ENCODE measurements around the gene RAD51B.

The RAD51B gene

DNA sequence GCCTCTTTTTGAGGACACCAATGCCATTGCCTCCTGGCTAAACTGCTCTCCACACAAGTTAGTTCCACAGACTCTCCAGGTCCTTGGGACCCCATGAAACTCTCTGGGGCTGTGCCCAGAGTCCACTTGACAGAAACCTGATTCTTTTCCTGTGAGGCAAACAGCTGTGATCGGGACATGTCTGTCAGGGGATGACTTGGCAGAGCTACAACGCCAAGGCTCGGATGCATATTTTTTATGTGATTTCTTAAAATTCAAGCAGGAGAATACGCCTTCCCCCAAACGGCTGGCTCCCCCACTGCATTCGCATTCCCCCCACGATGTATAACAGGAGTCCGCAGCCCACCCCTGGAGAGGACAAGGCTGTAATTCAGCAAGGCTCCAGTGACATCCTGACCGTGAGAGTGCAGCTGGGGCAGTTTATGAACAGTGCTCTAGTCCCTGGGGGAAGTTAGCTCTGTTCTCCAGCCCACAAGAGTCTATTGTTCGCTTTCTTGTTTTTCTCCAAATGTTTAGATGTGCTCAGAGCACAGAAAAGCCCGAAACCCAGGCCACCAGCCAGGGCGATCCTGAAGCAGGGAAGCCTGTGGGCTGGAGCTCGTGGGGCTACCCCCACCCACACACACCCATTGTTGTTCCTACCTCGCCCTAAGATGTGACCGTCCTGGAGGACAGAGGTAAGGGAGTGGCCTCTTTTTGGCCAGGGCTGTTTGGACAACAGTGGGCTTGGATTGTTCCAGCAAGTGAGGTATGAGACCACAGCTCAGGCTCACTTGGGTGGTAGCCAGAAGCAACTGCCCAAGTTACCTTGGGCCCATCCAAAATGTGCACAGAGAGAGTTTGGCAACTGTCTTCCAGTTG is 813.8 kb downstream of the RAD51B start:
- no peak for DNase-seq

DNA sequence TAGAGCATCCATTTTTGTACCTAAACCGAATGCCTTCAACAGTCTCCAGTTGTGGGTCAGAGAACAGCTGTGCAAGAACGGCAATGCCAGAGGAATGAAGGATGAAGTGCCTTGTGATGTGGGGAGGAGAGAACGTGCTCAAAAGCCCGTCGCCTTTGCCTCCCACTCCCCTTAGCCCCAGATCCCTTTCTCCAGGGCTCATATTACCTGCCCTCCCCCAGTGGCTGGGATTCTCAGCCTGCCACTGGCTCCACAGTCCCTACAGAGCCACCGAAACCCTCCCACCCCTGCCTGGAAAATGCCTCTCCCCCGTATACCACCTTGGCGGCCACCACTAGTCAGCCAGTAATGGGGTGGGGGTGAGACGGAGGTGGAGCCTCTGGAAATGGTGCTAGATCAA is 814.8 kb downstream of the RAD51B start:
- no peak for DNase-seq

DNA sequence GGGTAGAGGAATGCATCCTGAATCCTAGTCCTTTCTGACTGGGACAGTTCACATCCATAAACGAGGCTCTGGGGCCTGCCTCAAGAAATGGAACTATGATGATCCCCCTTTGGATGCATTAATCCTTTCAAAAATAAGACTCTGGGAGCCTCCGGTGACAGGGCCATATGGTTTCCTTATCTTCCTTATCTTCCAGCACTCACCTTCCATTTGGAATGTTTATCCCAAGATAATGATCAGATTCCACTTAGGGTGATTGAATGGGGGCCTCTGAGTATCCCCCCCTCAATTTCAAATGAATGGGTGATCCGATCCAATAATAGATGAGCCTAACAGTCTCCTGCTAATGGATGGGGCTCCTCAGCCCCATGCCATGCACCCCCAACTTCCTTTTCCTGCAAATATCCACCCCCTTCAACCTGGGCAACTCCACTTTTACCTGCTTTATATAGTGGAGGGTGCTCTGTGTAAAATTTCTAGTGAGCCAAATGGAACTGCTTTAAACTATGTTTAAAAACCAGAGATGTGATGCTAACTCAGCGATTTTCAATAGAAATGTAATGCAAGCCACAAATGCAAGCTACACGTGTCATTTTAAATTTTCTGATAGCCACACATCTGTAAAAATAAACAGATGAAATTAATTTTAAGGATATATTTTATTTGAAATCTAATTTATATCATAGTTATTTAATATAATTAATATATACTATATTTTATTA is 815.5 kb downstream of the RAD51B start:
- DNase-seq: no peak

DNA sequence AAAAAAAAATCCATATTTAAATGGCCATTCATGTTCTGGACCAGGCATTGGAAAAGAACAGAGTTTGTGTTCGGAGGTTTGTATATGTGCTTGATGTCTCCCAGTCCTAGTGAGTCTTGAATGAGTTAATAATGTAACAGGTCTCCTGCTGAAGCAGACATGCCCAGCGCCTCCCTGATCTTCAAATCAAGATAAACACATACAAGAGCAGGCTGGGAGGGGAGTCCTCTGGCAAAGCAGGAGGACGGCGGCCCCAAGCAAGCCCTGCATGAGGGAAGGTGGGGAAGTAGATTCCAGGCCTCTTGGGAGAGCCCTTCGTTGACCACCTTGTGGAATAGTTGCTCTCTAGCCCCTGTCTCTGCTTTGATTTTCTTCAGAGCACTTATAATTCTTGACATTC is 817.0 kb downstream of the RAD51B start:
- no peak for DNase-seq

DNA sequence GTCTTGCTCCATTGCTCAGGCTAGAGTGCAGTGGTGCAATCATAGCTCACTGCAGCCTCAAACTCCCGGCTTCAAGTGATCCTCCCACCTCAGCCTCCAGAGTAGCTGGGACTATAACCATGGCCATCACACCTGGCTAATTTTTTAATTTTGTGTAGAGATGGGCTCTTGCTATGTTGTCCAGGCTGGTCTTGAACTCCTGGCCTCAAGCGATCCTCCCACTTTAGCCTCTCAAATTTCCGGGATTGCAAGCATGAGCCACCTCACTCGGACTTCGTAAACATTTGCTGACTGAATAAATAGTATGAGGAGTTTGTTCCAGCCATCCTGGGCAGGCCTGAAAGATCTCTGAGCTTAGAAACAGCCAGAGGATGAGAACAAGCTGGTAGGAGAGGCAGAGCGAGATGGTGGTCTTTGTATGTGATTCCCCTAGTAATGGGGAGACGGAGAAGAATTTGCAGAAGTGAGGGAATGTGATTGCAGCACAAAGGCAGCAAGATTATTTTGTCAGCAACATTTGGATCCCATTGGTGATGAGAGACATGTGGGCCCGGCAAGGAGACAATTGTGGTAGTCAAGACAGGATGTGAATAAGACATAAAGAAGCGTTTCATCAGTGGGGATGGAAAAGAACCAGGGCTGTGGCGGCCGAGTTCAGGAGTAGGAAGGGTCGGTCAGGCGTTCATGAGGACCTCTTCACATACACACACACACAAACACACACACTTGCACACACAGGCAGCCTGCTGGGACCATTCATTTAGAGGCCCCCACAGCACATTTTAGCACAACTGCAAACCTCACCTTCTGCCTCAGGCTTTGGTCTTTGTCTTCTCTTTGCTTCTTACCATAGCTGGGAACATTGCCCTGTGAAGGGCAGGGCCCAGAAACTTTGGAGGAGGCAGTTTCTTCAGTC is 817.8 kb downstream of the RAD51B start:
- no peak for DNase-seq

DNA sequence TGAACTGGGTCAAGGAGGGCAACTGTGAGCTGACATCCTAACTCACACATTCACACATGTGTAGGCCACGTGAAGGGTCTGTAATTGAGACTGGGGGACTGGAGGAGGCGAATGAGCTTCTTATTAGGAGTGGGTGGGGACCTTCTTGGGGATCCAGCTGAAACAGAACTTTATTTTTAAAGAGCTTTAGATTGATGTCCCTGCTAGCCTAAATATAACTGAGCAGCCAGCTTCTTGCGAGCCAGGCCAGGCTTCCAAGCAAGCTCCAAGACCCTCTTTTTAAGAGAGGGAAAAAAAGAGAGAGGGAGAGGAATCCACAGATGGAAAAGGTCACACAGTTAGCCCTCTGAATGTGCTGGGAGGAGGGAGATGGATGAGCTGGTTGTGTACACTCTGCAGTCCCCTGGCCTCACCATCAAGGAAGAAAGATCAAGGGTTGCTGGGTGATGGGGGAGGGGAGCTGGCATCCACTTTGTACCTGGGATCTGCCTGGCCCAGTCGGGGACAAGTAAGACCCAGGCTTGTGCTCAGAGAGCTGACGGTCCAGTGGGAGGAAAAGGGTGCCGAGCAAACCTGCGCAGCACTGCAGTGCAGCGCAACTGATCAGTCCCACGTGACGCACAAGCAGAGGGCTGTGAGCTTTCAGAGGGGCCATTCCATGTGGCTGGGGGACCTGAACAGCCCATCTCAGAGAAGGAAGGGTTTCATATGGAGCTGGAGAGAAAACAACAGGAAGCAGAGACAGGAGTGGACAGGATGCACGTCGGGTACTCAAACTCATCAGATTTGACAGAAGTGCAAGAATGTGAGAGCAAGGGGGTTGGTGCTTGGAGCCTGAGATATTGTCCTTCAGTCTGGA is 818.8 kb downstream of the RAD51B start:
- no peak for DNase-seq

DNA sequence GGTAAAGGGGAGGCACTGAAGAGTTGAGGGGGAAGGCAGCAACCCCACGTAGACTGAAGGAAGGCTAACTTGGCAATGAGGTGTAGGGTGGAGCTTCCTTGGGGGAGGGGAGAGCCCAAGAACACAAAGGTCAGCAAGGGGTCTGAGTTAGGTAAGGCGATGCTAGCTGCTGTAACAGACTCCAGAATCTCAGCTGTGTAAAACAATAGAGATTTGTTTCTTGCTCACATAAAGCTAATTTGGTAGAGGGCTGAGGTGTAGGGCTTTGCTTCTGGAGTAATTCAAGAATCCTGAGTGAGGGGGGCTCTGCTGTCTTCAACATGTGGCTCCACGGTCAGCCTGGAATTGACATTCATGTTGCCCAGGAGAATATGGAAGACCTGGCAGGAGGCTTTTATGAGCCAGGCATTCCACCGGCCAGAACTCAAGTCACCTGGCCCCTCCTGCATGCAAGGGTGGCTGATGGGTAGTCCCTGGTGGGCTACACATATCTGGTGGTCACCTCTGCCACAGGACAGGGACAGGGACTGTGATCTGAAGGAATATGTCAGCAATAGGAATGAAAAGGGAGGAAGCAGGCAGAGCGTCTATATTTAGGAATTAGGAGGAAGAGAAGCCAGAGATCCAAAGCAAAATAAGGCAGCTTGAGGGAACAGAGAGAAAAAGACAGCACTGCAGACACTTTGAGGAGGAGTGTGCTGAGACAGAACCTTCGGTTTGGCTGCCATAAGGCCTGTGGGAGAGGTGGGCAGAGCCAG is 819.6 kb downstream of the RAD51B start:
- no peak for DNase-seq

DNA sequence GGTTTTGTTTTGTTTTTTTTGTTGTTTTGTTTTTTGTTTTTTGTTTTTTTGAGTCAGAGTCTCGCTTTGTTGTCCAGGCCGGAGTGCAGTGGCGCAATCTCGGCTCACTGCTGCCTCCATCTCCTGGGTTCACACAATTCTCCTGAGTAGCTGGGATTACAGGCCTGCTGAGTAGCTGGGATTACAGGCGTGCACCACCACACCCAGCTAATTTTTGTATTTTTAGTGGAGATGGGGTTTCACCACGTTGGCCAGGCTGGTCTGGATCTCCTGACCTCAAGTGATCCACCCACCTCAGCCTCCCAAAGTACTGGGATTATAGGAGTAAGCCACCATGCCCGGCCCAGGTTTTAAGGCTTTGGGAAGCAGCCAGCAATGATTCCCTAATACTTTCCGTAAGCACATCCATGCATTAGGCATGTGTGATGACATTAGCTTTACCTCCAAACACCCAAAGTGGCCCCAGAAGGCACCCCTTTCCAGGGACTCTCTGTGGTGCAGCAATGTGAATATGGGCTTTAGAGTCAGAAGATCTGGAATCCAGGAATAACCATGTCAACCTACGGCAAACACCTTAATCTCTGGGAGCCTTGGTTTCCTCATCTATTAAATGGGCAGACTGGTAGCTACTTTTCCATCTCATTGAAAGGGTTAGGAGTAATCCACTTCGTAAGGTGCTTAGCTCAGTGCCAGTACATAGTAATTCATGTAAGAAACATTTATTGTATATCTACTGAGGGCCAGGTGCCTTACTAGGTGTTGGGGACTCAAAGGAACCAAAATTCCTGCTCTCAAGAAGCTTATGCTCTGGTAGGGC is 820.4 kb downstream of the RAD51B start:
- no peak for DNase-seq

DNA sequence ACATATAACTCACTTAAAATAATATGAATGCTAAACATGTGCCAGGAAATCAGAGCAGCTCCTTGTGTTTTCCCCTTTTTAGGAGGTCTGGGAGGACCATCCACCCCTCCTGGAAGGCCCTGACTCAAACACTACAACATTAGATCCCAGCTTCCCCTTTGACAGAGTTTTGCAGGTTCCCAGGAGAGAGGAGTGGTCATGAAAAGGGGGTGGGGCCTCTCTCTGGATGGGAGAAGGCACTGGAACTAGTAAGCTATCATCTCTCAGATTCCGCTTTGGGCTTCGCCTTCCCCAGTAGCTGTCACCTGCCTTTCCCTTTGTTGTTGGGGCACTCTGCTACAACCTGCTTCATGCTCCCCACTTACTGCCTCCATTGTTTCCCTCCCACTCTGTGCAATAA is 824.1 kb downstream of the RAD51B start:
- DNase-seq: no peak

DNA sequence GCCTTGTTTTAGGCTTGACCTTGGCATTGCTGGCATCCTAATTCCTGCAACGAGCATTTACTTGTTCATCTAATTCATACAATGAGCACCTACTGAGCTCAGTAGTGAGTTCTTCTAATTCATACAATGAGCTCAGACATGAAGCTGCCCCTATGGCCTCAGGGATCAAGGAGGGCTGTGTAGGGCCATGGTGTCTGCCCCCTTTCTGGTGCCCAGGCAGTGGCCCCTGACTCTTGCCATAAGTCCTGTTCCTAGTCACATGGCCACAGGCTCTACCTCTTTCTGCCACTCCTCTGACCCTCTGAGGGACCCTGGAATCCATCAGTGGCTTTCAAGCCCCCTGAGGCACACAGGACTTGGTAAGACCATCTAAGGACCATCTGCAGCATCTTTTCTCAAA is 824.5 kb downstream of the RAD51B start:
- DNase-seq: no peak

DNA sequence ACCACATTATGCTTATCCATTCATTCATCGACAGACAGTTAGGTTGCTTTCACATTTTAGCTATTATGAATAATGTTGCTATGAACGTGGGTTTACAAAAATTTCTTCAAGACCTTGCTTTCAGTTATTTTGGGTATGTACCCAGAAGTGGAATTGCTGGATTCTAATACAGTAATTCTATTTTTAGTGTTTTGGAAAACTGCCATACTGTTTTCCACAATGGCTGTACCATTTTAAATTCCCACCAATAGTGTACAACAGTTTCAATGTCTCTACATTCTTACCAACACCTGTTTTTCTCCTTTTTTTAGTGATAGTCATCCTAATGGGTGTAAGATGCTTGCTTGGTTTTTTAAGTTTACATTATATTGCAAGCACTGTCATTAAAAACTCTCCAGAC is 825.8 kb downstream of the RAD51B start:
- DNase-seq: no peak

DNA sequence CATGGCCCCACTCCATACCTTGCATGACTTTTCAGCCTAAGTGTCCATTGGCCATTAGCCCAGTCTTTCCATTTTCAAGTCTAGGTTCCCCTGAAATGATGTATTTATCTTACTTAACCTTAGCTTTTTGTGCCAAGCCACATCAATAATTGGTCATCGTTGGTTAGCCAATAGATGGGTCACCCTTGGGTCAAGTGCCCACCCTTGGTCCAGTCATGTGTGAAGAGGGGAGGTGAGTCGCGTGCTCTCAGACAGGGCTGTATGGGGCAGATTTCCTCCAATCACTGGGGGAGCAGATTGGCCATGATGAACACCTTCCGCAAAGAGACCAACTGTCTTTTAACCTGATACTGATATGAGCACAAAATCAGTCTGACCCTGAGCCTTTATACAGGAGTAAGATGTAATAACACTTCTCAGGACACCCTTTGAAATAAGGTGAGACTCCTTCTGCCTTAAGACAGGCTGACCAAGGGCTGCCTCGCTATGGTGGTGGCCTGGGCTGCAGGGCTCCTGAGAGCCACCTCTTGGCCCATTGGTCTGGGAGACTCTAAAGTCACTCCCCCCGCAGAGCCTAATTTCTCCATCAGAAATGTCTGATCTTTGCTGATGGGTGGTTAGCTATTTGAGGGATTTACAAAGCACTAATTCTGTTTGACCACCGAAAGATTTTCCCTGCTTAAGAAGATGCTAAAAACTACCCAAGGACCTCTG is 830.1 kb downstream of the RAD51B start:
- no peak for DNase-seq

DNA sequence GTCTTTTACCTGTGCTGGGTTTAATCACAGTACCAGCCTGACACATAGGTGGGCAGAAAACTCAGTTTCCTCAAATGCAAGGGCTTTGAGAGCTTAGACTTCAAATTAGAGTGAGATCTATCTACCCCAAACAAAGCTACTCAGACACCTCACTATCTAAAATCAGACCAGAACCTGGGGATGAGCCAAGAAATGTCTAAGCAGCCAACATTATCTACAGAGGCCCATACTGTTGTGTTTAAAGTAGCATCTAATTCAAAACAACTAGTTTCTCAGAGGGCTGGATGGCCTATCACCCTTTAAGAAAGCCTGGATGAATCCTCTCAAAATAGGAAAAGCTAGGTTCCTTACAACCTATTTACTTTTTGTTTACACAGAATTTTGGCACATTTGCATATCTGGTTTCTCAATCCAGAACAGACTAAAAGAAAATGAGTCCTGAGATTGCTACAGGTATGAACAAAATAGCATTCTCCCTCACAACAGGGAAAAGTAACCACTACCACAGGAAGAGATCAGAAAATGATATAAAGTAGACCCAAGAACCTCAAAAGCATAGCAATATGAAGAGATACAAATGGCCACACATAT is 830.9 kb downstream of the RAD51B start:
- no peak for DNase-seq

DNA sequence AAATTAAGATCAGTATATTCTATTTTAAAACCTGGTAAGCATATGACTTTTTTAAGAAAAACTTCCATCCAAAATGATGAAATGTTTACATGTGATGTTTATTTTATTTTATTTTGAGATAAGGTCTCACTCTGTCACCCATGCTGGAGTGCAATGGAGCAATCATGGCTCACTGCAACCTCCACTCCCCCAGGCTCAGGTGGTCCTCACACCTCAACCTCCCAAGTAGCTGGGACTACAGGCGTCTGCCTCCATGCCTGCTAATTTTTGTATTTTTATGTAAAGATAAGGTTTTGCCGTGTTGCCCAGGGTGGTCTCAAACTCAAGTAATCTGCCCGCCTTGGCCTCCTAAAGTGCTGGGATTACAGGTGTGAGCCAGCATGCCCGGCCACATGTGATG is 831.5 kb downstream of the RAD51B start:
- no peak for DNase-seq

DNA sequence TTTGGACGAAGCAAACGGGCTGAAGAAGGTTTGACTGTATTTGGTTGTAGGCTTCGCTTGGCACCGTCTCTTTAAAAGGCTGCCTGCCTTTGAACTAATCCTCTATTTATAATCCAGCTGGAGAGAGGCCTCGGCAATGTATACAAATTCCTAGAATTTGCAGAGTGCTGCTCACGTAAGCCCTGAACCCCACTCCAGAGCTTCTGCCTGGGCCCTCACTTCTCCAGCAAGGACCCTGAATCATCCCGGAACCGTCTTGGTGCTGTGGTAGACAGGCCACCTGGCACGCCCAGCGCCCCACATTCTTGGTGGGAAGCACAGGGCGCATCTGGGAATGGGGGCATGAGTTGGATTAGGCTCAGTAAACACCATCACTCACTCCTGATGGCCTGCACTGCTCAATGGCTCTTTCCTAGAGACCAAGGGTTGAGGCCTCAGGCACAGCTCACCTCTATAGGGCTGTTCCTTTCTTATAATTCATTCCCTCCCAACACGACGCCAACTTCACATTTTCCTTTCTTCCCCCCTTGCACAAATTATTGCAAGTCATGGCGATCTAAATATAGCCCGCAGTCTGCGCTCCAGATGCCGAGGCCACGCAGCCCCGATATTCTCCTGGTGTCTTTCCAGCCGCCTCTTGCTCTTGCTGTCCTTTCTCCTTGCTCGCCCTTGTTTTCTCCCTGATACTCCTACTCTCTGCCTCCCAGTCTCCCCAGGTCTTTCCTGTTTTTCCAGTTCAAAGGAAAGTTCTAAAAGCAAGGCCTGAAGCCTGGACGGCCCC is 832.3 kb downstream of the RAD51B start:
- DNase-seq: no peak

DNA sequence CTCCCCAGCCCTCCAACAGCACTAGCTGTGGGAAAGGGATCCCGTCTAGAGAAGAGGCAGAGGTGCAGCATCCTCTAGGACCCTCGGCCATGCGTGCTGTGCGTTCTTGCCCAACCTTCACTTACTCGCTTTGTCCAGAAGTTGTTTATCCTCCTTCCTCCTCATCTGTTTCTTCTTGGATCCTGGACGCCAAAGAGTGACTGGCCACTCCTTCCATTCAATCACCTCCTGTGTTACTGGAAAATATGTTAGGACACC is 832.8 kb downstream of the RAD51B start:
- DNase-seq: no peak

DNA sequence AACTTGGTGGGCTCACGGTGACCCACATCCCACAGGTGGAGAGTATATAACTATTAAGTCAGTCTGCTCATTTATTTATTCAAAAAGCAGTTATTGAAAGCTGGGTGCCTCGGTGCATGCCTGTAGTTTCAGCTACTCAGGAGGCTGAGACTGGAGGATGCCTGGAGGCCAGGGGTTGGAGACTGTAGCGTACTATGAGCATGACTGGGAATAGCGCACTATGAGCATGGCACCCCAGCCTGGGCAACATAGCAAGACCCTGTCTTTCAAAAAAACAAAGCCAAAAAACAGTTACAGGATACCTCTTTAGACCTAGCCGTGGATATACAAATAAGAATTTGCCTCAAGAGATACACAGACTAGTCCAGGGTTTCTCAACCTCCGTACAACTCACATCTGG is 833.5 kb downstream of the RAD51B start:
- DNase-seq: no peak

DNA sequence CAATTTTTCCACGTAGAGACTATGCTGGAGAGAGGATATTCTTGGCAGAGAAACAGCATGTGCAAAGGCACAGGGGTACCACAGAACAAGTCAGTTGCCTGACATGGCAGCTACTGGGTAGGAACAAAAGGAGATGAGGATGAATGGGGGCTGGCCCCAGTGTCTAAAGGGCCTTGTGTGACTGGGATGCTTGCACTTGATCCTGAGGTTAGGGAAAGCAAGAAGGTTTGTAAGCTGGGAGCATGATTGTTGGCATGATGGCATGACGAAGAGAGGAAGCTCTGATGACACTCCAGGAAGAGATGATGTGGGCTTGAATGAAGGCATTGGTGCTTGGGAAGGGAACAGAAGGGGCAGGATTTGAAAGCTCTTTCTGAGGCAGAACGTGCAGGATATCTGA is 834.2 kb downstream of the RAD51B start:
- no peak for DNase-seq

DNA sequence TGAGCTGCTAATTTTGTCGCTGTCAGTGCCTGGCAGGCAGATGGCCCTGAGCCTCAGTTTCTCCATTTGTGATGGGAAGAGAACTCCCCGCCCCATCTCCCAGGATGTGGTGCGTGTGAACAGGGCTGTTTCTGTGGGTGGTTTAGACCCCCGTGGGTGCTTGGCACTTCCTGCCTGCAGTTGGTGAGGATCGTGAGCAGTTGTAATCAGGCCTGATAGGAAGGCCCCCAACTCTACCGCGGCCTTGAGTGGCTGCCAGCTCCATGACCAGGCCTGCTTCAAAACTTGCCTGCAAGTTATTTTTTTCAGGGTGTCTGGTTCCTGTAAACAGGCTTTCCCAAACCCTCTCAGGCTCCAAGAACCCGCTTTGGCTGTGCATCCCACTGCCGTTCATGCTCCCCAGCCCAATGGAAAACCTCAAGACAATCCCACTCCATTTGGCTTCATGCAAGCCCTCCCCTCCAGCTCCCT is 834.9 kb downstream of the RAD51B start:
- no peak for DNase-seq

All from DMS53 (cell line).